ENCODE results near the gene NDC1.
"Not testable (repeated sequence)": the region's sequence is repeated elsewhere in the genome, so short reads cannot be mapped to it uniquely, and the experiment has no call there.

The NDC1 gene

GRCh38 chr1:53763911-53764310 lies 74.2 kb downstream of the NDC1 start:
- DNase-seq (ENCODE audit: extremely low spot score), result no peak
- no peak for TF ChIP-seq CTCF (IDR thresholded peaks at IDR 0.05; ENCODE audit: control extremely low read depth, extremely low read depth, low read depth, missing control alignments)
- POLR2A ChIA-PET, result no interaction called here
- CTCF ChIA-PET, result interaction anchor here (1.0 to 6.3 kb wide), 4 partner anchors 10 to 96 kb away, joined by 3 to 38 read pairs (median 6); no protein-coding TSS in a partner anchor

- POLR2A ChIA-PET, result no interaction called here
- CTCF ChIA-PET, result interaction anchor here (1.3 to 6.3 kb wide), 4 partner anchors 9 to 97 kb away, joined by 3 to 38 read pairs (median 12); no protein-coding TSS in a partner anchor
- no peak for DNase-seq (ENCODE audit: extremely low spot score)
Observed at GRCh38 chr1:53763461-53763860, 74.6 kb downstream of the NDC1 start.

GRCh38 chr1:53760497-53760896 lies 77.6 kb downstream of the NDC1 start:
- DNase-seq (ENCODE audit: extremely low spot score); POLR2A ChIA-PET: not testable (repeated sequence)
- CTCF ChIA-PET, result interaction anchor here (4.1 kb wide), 1 partner anchor 14 kb away, joined by 15 read pairs; no protein-coding TSS in a partner anchor

More at GRCh38 chr1:53763461-53763860, 74.6 kb downstream of the NDC1 start:
- TF ChIP-seq CTCF (IDR thresholded peaks at IDR 0.05; ENCODE audit: control extremely low read depth, extremely low read depth, low read depth, missing control alignments), result no peak

- no peak for DNase-seq (ENCODE audit: extremely low spot score)
- ChIA-PET CTCF (interaction anchor here (0.8 to 4.1 kb wide), 4 partner anchors 9 to 271 kb away, joined by 4 to 38 read pairs (median 4); no protein-coding TSS in a partner anchor), POLR2A (no interaction called here)
- no peak for TF ChIP-seq CTCF (IDR thresholded peaks at IDR 0.05; ENCODE audit: control extremely low read depth, extremely low read depth, low read depth, missing control alignments)
Observed at GRCh38 chr1:53755874-53756273, 82.2 kb downstream of the NDC1 start.

GRCh38 chr1:53754484-53755312 lies 83.4 kb downstream of the NDC1 start:
- CTCF ChIA-PET, result interaction anchor here (0.6 to 4.1 kb wide), 11 partner anchors 10 to 474 kb away, joined by 3 to 38 read pairs (median 3); no protein-coding TSS in a partner anchor
- peak; percentile 58 for DNase-seq (ENCODE audit: extremely low spot score)
- TF ChIP-seq CTCF (IDR thresholded peaks at IDR 0.05; ENCODE audit: control extremely low read depth, extremely low read depth, low read depth, missing control alignments), result peak; percentile 70
- POLR2A ChIA-PET, result no interaction called here

GRCh38 chr1:53752281-53752680 lies 85.8 kb downstream of the NDC1 start:
- no peak for DNase-seq (ENCODE audit: extremely low spot score)
- TF ChIP-seq CTCF (IDR thresholded peaks at IDR 0.05; ENCODE audit: control extremely low read depth, extremely low read depth, low read depth, missing control alignments), result no peak
- CTCF ChIA-PET, result interaction anchor here (1.0 to 4.1 kb wide), 3 partner anchors 10 to 37 kb away, joined by 3 to 38 read pairs (median 3); no protein-coding TSS in a partner anchor
- POLR2A ChIA-PET, result no interaction called here

- ChIA-PET CTCF (no interaction called here), POLR2A (no interaction called here)
- no peak for TF ChIP-seq CTCF (IDR thresholded peaks at IDR 0.05; ENCODE audit: control extremely low read depth, extremely low read depth, low read depth, missing control alignments)
- DNase-seq (ENCODE audit: extremely low spot score), result no peak
Observed at GRCh38 chr1:53747841-53748240, 90.3 kb downstream of the NDC1 start.
